CD4-positive, alpha-beta T cell treated with Interleukin-6 at 100 ng/mL for 8 hours (primary cell): ENCODE data around the gene SZT2.

Source experiments
- DNase-seq: peaks from one replicate; pipeline ENCODE4 v3.0.0-alpha.2; 2020; ENCODE audit warnings: mixed read lengths, low spot score

SZT2 gene

GRCh38 chr1:43441894-43442637 lies 52.4 kb downstream of the SZT2 start:
- no peak for DNase-seq

DNA sequence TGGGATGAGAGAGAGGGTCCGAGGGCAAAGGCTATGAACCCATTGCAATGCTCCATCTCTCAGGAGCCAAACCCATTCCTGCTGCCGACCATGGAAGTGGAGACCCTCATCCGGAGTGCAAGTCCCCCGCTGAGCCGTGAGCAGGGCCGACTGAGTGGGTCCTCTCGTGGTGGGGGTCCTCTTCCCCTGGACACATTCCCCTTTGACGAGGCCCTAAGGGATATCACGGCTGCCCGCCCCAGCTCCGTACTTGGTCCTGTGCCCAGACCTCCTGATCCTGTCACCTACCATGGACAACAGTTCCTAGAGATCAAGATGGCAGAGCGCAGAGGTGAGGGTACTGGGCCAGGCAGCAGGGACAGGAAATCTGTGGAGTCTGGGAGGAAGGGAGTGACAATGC lies 53.1 kb downstream of the SZT2 start:
- no peak for DNase-seq

- no peak for DNase-seq
Measured at GRCh38 chr1:43443197-43443946, 53.7 kb downstream of the SZT2 start.

- DNase-seq, result no peak
Measured at GRCh38 chr1:43444151-43444828, 54.6 kb downstream of the SZT2 start.

GRCh38 chr1:43444836-43445235 lies 55.1 kb downstream of the SZT2 start:
- no peak for DNase-seq

- no peak for DNase-seq
Measured at GRCh38 chr1:43445606-43446387, 56.1 kb downstream of the SZT2 start.

DNA sequence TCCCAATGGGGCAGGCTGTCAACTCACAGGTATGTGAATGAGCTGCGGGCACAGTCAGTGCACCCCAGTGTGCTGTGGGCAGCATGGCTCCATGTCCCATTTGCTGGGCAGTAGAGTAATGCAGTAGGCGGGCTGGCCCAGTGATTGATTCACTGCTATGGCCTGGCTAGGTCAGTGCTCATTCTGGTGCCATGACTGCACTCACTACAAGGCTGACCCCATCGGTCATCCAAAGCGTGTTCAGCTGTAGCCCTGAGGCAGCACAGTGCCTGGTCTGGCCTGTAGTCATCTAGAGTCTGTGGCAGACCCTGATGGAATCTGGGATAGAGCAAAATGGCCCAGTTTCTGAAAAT lies 56.7 kb downstream of the SZT2 start:
- no peak for DNase-seq

- DNase-seq, result no peak
Measured at GRCh38 chr1:43446881-43447835, 57.5 kb downstream of the SZT2 start.

GRCh38 chr1:43447891-43448708 lies 58.4 kb downstream of the SZT2 start:
- DNase-seq, result no peak

- DNase-seq, result no peak
Measured at GRCh38 chr1:43448955-43449707, 59.4 kb downstream of the SZT2 start.

GRCh38 chr1:43449708-43450069 lies 60.0 kb downstream of the SZT2 start:
- no peak for DNase-seq

DNA sequence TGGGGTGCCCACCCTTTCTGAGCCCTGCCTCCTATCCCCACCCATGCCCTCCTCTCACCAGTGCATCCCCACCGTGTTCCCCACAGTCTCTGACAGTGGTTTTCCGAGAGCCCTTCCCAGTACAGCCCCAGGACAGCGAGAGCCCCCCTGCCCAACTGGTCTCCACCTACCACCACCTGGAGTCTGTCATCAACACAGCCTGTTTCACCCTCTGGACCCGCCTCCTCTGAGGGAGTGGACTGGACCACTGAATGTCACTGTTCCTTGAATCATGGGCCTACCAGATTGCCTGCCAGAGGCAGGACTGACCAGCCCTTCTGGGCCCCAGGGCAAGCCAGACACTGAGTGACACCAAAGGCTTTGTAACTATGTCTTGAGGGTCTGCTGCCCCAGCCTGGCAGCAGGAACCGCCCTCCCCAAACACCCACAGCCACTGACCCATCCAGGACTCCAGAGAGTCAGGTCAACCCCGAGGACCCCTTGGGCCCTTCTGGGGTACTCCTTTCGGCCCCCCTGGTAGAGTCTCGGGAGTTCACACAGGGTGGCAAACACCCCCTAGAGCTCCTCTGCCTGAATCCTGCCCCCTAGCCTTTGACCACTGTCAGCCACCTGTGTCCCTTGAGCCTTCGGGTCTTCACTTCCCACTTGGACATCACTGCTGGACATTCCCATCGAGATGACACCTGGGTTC lies 60.7 kb downstream of the SZT2 start:
- DNase-seq, result no peak

DNA sequence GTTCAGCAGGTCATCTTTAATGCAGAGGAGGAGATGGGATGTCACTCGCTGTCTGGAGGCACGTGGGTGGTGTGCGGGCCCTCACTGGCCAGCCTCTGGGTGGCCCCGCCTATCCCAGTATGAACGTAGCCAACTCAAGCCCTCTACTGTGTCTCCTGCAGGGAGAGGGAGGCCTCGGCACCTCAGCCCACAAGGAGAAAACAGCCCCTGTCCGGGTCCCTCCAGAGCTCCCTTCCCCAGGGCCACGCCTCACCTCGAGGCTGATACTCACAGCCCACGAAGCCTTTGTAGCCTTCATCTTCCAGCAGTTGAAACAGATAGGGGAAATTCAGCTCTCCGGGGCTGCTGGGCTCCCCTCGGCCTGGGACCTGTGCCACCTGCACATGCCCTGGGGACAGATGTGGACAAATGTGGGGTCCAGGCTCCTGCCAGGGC lies 61.5 kb downstream of the SZT2 start:
- DNase-seq, result no peak

- DNase-seq, result no peak
Measured at GRCh38 chr1:43451701-43452532, 62.2 kb downstream of the SZT2 start.

DNA sequence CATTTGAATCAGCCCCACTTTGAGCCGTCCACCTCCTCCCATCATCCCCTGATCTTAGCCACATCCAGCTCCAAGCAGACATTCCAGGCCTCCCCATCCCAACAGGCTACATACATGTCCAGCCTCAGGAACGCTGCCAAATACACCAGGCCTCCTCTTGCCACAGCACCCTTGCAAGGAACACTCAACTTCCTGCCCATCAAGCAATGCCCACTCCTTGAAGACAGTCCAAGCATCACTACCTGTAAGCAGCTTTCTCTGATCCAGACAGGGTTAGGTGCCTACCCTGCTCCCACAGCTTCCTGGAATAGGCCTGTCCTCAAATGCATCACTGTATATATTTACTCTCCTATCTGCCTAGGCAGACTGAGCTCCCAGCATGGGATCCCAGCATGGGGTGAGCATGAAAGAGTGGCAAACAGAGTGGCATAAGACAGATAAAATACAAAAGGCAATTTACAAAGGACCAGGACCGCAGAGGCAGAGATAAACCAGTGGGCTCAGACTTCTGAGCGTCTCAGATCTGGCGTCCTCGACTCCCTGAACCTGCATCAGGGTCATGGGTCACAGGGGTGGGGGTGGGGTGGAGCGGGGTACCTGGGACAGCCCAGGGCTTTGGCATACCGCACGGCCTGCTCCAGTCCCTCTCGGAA lies 63.2 kb downstream of the SZT2 start:
- no peak for DNase-seq

- peak; percentile 69 for DNase-seq
Measured at GRCh38 chr1:43453442-43454269, 64.0 kb downstream of the SZT2 start, which contains the start of gene HYI. Gene HYI, minus strand, starts transcription at chr1:43453931. Its CDS starts 138 bp downstream, at chr1:43453793.
